Subcutaneous preadipocyte (primary cell): Measurements from ENCODE around the gene AP1S3. TPM values are rescaled to one million over a fixed set of nuclear protein-coding genes. Genes with fewer than 3 reads are reported as not detected.

ENCODE experiments used
- total RNA-seq: library from RNA; depleted of rRNA; stranded (reverse); fragments of >200 nt; gene quantifications from 2 replicates; pipeline ENCODE4 v1.2.3, GENCODE V29; 2012

The AP1S3 gene
- total RNA-seq: 1.8 and 2.0 TPM in 2 replicates

GRCh38 chr2:223837287-223838061, at the start of gene AP1S3:
Gene AP1S3, minus strand, starts transcription at chr2:223837582. Its CDS starts 132 bp downstream, at chr2:223837450.

Other genes starting within 250 kb of the AP1S3 start
- 0.39 and 1.1 TPM in 2 replicates for gene SCG2, start 235.2 kb downstream of the AP1S3 start, total RNA-seq
- gene WDFY1, start 107.8 kb upstream of the AP1S3 start, total RNA-seq: 63.9 and 69.6 TPM in 2 replicates
- 24.3 and 27.2 TPM in 2 replicates for gene MRPL44, start 119.9 kb upstream of the AP1S3 start, total RNA-seq
- 200 and 524 TPM in 2 replicates for gene SERPINE2, start 201.7 kb upstream of the AP1S3 start, total RNA-seq